Smooth muscle cell (in vitro differentiated cells): ENCODE data around the gene GABRB1. TPM values are rescaled to one million over a fixed set of nuclear protein-coding genes. Genes with fewer than 3 reads are reported as not detected.

Experiments used
- DNase-seq: peaks from one replicate; lab custom pipeline; 2025; ENCODE audit not compliant: unreplicated experiment; lab: John Stamatoyannopoulos, UW
- H2AFZ ChIP-seq: fragments of 200-600 bp; sonication (generic); 2 replicates; pipeline ENCODE4 v1.6.0; 2016; ENCODE audit warnings: antibody characterized with exemption, low read depth, mild to moderate bottlenecking
- H3F3A ChIP-seq: fragments of 200-600 bp; sonication (generic); 2 replicates; pipeline ENCODE4 v1.6.0; 2017; ENCODE audit warnings: antibody characterized with exemption, low read depth
- H3K27ac ChIP-seq: fragments of 200-600 bp; sonication (generic); 2 replicates; pipeline ENCODE4 v1.5.1; 2016; ENCODE audit warnings: low read depth, mild to moderate bottlenecking
- H3K27me3 ChIP-seq: fragments of 200-600 bp; sonication (generic); 2 replicates; pipeline ENCODE4 v1.6.1; 2016; ENCODE audit warnings: low read depth, mild to moderate bottlenecking
- H3K36me3 ChIP-seq: fragments of 200-600 bp; sonication (generic); 2 replicates; pipeline ENCODE4 v1.5.1; 2016; ENCODE audit warnings: low read depth
- H3K4me1 ChIP-seq: fragments of 200-600 bp; sonication (generic); 2 replicates; pipeline ENCODE4 v1.5.1; 2016; ENCODE audit warnings: low read depth
- H3K4me2 ChIP-seq: fragments of 200-600 bp; sonication (generic); 2 replicates; pipeline ENCODE4 v1.6.0; 2016; ENCODE audit warnings: mild to moderate bottlenecking
- H3K4me3 ChIP-seq: fragments of 200-600 bp; sonication (generic); 2 replicates; pipeline ENCODE4 v1.5.1; 2016; ENCODE audit warnings: mild to moderate bottlenecking
- H3K79me2 ChIP-seq: fragments of 200-600 bp; sonication (generic); 2 replicates; pipeline ENCODE4 v1.6.0; 2016; ENCODE audit warnings: low read depth, mild to moderate bottlenecking
- H3K9ac ChIP-seq: fragments of 200-600 bp; sonication (generic); 2 replicates; pipeline ENCODE4 v1.6.0; 2016; ENCODE audit warnings: low read depth
- H3K9me3 ChIP-seq: fragments of 200-600 bp; sonication (generic); replicated peaks from 2 replicates; pipeline ENCODE4 v1.5.1; 2016; ENCODE audit warnings: low read depth
- H4K20me1 ChIP-seq: fragments of 200-600 bp; sonication (generic); 2 replicates; pipeline ENCODE4 v1.6.0; 2016; ENCODE audit warnings: low read depth
- WGBS: methylation state at CpG from one replicate; pipeline ENCODE4 v1.1.7; 2016; ENCODE audit warnings: low lambda C conversion rate; 5-methylcytosine and 5-hydroxymethylcytosine counted together
- polyA plus RNA-seq: library from polyadenylated mRNA; unstranded; fragments of >200 nt; fragmentation: Nextera tagmentation; extraction: Ambion mirVana; gene quantifications from 2 replicates; pipeline ENCODE4 v1.2.1, GENCODE V29; 2016
- total RNA-seq: library from RNA; depleted of rRNA; stranded (reverse); fragments of >200 nt; gene quantifications from 2 replicates; pipeline ENCODE4 v1.2.3, GENCODE V29; 2014
- TF ChIP-seq, protein P1 (sequence below): fragments of 200-600 bp; sonication (generic); IDR thresholded peaks from 2 replicates; pipeline ENCODE4 v1.5.1; 2017; ENCODE audit warnings: borderline replicate concordance, mild to moderate bottlenecking, antibody characterized with exemption; ENCODE audit not compliant: insufficient read depth, poor library complexity, severe bottlenecking

Gene GABRB1
- total and polyA plus RNA-seq, 2 experiments from 2014 or later: 0.22 TPM; not detected in 1

DNA sequence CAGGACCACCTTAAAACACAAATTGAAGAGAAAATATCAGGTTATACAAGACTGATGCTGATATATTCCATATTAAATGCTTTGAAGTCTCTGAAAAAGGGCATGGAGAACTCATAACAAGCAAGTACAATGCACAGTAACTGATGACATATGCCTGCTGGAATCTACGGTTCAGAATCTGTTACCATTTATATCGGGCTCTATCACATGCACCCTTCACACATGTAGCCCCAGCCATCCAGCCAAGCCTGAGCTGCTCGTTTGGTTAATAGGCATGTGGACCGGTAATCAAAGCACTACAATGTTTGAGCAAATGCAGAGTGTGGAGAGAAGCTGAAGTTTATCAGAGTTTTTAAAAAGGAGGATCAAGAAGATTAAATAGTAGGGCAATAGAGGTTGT lies 420.3 kb downstream of the GABRB1 start:
- Histone ChIP-seq H4K20me1 (no peaks in the 10 kb centered on the region), H3K9me3 (no peaks in the 10 kb centered on the region), H3F3A (no peaks in the 10 kb centered on the region), H3K27ac (no peak overlapping the region), H3K4me2 (no peak overlapping the region), H3K27me3 (no peaks in the 10 kb centered on the region), H3K4me3 (no peak overlapping the region), H2AFZ (no peak overlapping the region), H3K36me3 (peaks cover 3% of the 10 kb centered on the region), H3K9ac (no peak overlapping the region), H3K4me1 (no peaks in the 10 kb centered on the region), H3K79me2 (no peaks in the 10 kb centered on the region)
- WGBS: 63% methylated on average over 4 of the region's 4 CpGs
- TF ChIP-seq, protein P1, sequence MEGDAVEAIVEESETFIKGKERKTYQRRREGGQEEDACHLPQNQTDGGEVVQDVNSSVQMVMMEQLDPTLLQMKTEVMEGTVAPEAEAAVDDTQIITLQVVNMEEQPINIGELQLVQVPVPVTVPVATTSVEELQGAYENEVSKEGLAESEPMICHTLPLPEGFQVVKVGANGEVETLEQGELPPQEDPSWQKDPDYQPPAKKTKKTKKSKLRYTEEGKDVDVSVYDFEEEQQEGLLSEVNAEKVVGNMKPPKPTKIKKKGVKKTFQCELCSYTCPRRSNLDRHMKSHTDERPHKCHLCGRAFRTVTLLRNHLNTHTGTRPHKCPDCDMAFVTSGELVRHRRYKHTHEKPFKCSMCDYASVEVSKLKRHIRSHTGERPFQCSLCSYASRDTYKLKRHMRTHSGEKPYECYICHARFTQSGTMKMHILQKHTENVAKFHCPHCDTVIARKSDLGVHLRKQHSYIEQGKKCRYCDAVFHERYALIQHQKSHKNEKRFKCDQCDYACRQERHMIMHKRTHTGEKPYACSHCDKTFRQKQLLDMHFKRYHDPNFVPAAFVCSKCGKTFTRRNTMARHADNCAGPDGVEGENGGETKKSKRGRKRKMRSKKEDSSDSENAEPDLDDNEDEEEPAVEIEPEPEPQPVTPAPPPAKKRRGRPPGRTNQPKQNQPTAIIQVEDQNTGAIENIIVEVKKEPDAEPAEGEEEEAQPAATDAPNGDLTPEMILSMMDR: no peak
- no peak for DNase-seq

DNA sequence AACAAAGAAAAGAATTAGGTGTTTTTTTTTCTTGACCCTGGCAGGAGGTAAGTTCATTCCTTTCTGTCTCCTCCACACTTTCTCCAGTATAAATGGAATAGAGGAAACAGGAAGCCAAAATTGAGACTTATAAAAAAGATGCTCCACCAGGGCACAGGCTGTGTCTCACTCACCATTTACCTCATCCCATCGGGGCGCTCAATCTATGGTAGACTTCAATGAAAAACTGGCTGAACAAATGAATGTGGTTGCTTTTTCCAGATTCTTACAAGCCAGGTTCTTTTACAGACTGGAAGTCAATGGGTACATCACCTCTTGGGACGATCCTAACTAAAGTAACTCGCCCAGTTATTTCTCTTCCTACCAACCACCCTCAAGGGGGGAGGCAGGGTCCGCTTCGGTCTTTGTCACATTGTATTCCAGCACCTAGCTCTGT lies 431.4 kb downstream of the GABRB1 start:
- H4K20me1 ChIP-seq: no peaks in the 10 kb centered on the region

DNA sequence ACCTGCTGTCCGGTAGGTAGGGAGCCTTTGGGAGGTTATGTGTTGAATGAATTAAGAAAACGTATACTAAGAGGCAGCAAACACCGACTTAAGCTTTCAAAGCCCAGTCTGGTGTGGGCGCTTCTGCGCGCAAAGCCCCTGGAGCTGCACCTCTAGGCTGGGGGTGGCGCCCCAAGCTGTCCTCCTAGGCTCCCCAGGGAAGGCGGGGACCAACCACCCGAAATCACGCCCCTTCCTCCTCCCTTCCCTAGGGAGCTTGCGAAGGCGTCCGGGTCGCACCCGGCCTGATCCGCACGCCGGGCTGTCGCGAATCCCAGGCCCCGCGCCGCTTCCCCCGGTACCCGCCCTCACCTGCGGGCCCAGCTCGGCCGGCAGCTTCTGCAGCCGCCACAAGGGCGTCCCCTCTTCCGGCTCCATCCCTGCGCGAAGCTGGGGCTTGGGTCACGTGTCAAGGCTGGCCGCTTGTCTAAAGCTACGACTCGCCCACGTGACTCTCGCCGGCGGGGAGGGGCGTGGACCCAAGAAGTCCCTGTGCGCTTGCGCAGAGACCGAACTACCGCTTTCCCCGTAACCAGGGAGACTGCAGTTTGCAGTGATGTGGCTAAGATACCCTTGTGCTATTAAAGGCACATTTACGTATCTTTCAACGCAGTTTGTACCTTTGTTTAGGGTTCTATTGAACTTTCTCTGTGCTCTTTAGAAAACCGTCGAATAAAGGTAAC lies 432.0 kb downstream of the GABRB1 start, which contains the start of gene COMMD8:
Gene COMMD8 (minus strand): TSS at position 468 of the 722 bp plus-strand sequence. CDS start 51 bp downstream, at position 417.
- H2AFZ ChIP-seq: peak within 1 kb of the TSS; percentile 94
- H3F3A ChIP-seq: no peaks in the 10 kb centered on the region
- H3K4me1 ChIP-seq: peaks cover 6% of the 10 kb centered on the region
- H3K79me2 ChIP-seq: no peaks in the 10 kb centered on the region
- peak within 1 kb of the TSS; percentile 48 for H3K9ac ChIP-seq
- H3K4me2 ChIP-seq: peak within 1 kb of the TSS; percentile 93
- DNase-seq: peak; percentile 85
- no peak within 1 kb of the TSS for H3K27ac ChIP-seq
- H4K20me1 ChIP-seq: no peaks in the 10 kb centered on the region
- TF ChIP-seq, protein P1: peak; percentile 18
- H3K9me3 ChIP-seq: no peaks in the 10 kb centered on the region
- H3K27me3 ChIP-seq: no peaks in the 10 kb centered on the region
- peak within 1 kb of the TSS; percentile 75 for H3K4me3 ChIP-seq
- H3K36me3 ChIP-seq: peaks cover 16% of the 10 kb centered on the region
- WGBS: 1% methylated on average over 46 of the region's 51 CpGs

More for the DNA sequence above, 431.4 kb downstream of the GABRB1 start:
- no peaks in the 10 kb centered on the region for H3F3A ChIP-seq
- peaks cover 6% of the 10 kb centered on the region for H3K4me1 ChIP-seq
- H3K27ac ChIP-seq: no peak overlapping the region
- TF ChIP-seq, protein P1: no peak
- H2AFZ ChIP-seq: peak overlapping the region; percentile 94
- H3K4me2 ChIP-seq: peak overlapping the region; percentile 93
- peak overlapping the region; percentile 48 for H3K9ac ChIP-seq
- no peak for DNase-seq
- H3K27me3 ChIP-seq: no peaks in the 10 kb centered on the region
- no peaks in the 10 kb centered on the region for H3K79me2 ChIP-seq
- no peaks in the 10 kb centered on the region for H3K9me3 ChIP-seq
- peaks cover 18% of the 10 kb centered on the region for H3K36me3 ChIP-seq
- 15% methylated on average over 6 of the region's 6 CpGs for WGBS
- H3K4me3 ChIP-seq: peak overlapping the region; percentile 75
